Neural cell (in vitro differentiated cells): ENCODE data around the gene C3orf70. TPM values are rescaled to one million over a fixed set of nuclear protein-coding genes. Genes with fewer than 3 reads are reported as not detected.
"Not testable (repeated sequence)": the region's sequence is repeated elsewhere in the genome, so short reads cannot be mapped to it uniquely, and the experiment has no call there.

ENCODE experiments used
- H2AFZ ChIP-seq: fragments of 200-600, 300-800 bp; sonication (generic), shearing (Covaris generic); 2 replicates; pipeline ENCODE4 v1.6.0; 2014; ENCODE audit warnings: low read depth, mild to moderate bottlenecking, antibody characterized with exemption, low read length, moderate library complexity
- H3F3A ChIP-seq: fragments of 200-600 bp; shearing (Covaris generic); 2 replicates; pipeline ENCODE4 v1.6.1; 2016; ENCODE audit warnings: mild to moderate bottlenecking, moderate library complexity, mixed read lengths, antibody characterized with exemption, low read length; ENCODE audit not compliant: insufficient read depth, poor library complexity, severe bottlenecking
- H3K27ac ChIP-seq: fragments of 200-600, 300-800 bp; sonication (generic), shearing (Covaris generic); 2 replicates; pipeline ENCODE4 v1.5.1; 2014; ENCODE audit warnings: mild to moderate bottlenecking, low read length, moderate library complexity
- H3K27me3 ChIP-seq: fragments of 300-800, 200-600 bp; sonication (generic), shearing (Covaris generic); 2 replicates; pipeline ENCODE4 v1.6.0; 2014; ENCODE audit warnings: mild to moderate bottlenecking, low read depth, low read length, moderate library complexity; ENCODE audit not compliant: insufficient read depth
- H3K36me3 ChIP-seq: fragments of 300-800, 200-600 bp; sonication (generic), shearing (Covaris generic); 2 replicates; pipeline ENCODE4 v1.5.1; 2014; ENCODE audit warnings: mild to moderate bottlenecking, antibody characterized with exemption, low read length, moderate library complexity; ENCODE audit not compliant: insufficient read depth
- H3K4me2 ChIP-seq: fragments of 300-800, 200-600 bp; sonication (generic), shearing (Covaris generic); 2 replicates; pipeline ENCODE4 v1.6.0; 2014; ENCODE audit warnings: mild to moderate bottlenecking, low read length
- H3K4me3 ChIP-seq: fragments of 300-800, 200-600 bp; sonication (generic), shearing (Covaris generic); 2 replicates; pipeline ENCODE4 v1.5.1; 2014; ENCODE audit warnings: mild to moderate bottlenecking, low read length, moderate library complexity
- H3K79me2 ChIP-seq: fragments of 200-600 bp; shearing (Covaris generic); replicated peaks from 2 replicates; pipeline ENCODE4 v1.6.0; 2014; ENCODE audit warnings: mild to moderate bottlenecking, low read length, moderate library complexity; ENCODE audit not compliant: insufficient read depth
- H3K9ac ChIP-seq: fragments of 300-800, 200-600 bp; sonication (generic), shearing (Covaris generic); 2 replicates; pipeline ENCODE4 v1.6.1; 2016; ENCODE audit warnings: mild to moderate bottlenecking, low read length, mixed read lengths
- H3K9me2 ChIP-seq: fragments of 200-600 bp; shearing (Covaris generic); 2 replicates; pipeline ENCODE4 v1.6.1; 2016; ENCODE audit warnings: mild to moderate bottlenecking, low read length, mixed read lengths; ENCODE audit not compliant: insufficient read depth
- H3K9me3 ChIP-seq: fragments of 200-600, 300-800 bp; sonication (generic), shearing (Covaris generic); 2 replicates; pipeline ENCODE4 v1.6.1; 2016; ENCODE audit warnings: mild to moderate bottlenecking, mixed run types, low read length, moderate library complexity, mixed read lengths
- H4K20me1 ChIP-seq: fragments of 200-600 bp; shearing (Covaris generic); 2 replicates; pipeline ENCODE4 v1.6.1; 2016; ENCODE audit warnings: mild to moderate bottlenecking, mixed run types; ENCODE audit not compliant: insufficient read depth
- EP300 ChIP-seq: fragments of 450-650 bp; conservative IDR thresholded peaks from 2 replicates; pipeline ENCODE4 v1.6.1; 2014; ENCODE audit warnings: antibody characterized with exemption, mild to moderate bottlenecking, moderate library complexity; ENCODE audit not compliant: poor library complexity, severe bottlenecking
- EZH2 ChIP-seq: fragments of 200-600, 300-800 bp; shearing (Covaris generic), sonication (generic); IDR thresholded peaks from 2 replicates; pipeline ENCODE4 v1.6.1; 2014; ENCODE audit warnings: antibody characterized with exemption, low read length, borderline replicate concordance, mild to moderate bottlenecking; ENCODE audit not compliant: insufficient read depth, poor library complexity, severe bottlenecking
- MXI1 ChIP-seq: fragments of 450-650 bp; conservative IDR thresholded peaks from 2 replicates; pipeline ENCODE4 v1.6.1; 2014; ENCODE audit warnings: antibody characterized with exemption, mild to moderate bottlenecking; ENCODE audit not compliant: poor library complexity, severe bottlenecking
- POLR2AphosphoS5 ChIP-seq: IDR thresholded peaks from 2 replicates; pipeline ENCODE4 v1.6.1; 2012
- RAD21 ChIP-seq: fragments of 450-650 bp; conservative IDR thresholded peaks from 2 replicates; pipeline ENCODE4 v1.6.1; 2014; ENCODE audit warnings: antibody characterized with exemption, mild to moderate bottlenecking, moderate library complexity
- SMC3 ChIP-seq: fragments of 450-650 bp; conservative IDR thresholded peaks from 2 replicates; pipeline ENCODE4 v1.6.1; 2014; ENCODE audit warnings: antibody characterized with exemption, mild to moderate bottlenecking, moderate library complexity; ENCODE audit not compliant: poor library complexity
- TAF1 ChIP-seq: IDR thresholded peaks from 2 replicates; pipeline ENCODE4 v1.6.1; 2012; ENCODE audit warnings: low read depth
- polyA plus RNA-seq: library from polyadenylated mRNA; depleted of rRNA; stranded (reverse); fragments of >200 nt; gene quantifications from 2 replicates; pipeline ENCODE4 v1.2.3, GENCODE V29; 2014
- TF ChIP-seq, protein P1 (sequence below): fragments of 450-650 bp; IDR thresholded peaks from 2 replicates; pipeline ENCODE4 v1.5.1; 2014; ENCODE audit warnings: antibody characterized with exemption, mild to moderate bottlenecking, moderate library complexity; ENCODE audit not compliant: poor library complexity, severe bottlenecking
- TF ChIP-seq, protein P2 (sequence below): IDR thresholded peaks from 2 replicates; pipeline ENCODE4 v1.6.1; 2012; ENCODE audit warnings: borderline replicate concordance

The C3orf70 gene
- polyA plus RNA-seq, 1 donor from 2014 or later = 3.4 TPM

DNA sequence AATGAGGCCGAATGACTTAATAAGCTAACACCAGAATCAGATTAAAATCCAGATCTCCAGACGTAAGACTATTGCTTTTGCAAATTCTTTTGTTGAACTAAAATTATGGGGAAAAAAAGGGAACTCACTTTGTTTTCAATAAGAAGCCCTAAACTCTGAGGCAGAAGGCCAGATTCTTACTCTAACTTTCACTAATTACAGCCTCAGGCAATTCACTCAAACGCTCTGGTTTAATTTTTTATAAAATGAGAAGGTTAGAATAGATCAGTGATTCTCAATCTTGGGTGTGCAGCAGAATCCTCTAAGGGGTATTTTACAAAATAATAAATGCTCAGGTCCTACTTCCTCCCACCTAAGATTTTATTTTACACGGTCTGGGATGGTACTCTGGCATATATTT is 38.1 kb downstream of the C3orf70 start:
- H3K79me2 ChIP-seq = no peaks in the 10 kb centered on the region
- H3K27ac ChIP-seq = no peak overlapping the region
- no peak overlapping the region for H2AFZ ChIP-seq

DNA sequence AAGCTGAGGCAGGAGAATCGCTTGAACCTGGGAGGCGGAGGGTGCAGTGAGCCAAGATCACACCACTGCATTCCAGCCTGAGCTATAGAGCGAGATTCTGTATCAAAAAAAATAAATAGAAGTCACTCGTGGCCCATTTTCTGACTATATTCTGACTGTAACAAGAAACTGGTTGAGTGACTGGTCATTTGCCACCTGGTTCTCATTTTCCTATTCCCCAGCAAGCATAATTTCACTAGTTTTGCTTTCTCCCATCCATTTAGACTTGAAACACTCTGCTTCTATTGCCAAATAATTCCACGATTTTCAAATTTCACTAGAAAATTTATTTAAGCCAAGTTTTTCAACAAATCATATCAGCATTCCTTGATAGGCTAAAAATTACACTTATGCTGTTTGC is 40.7 kb downstream of the C3orf70 start:
- no peak overlapping the region for H2AFZ ChIP-seq
- H3K4me2 ChIP-seq = no peak overlapping the region
- no peaks in the 10 kb centered on the region for H3F3A ChIP-seq
- no peaks in the 10 kb centered on the region for H3K36me3 ChIP-seq
- no peaks in the 10 kb centered on the region for H3K9me2 ChIP-seq
- H3K4me3 ChIP-seq = no peak overlapping the region
- no peaks in the 10 kb centered on the region for H3K9me3 ChIP-seq
- H3K27me3 ChIP-seq = no peaks in the 10 kb centered on the region
- no peak overlapping the region for H3K27ac ChIP-seq
- no peaks in the 10 kb centered on the region for H4K20me1 ChIP-seq
- H3K9ac ChIP-seq = no peak overlapping the region
- TF ChIP-seq EZH2 (no peak), TAF1 (no peak), MXI1 (no peak)
- TF ChIP-seq, protein P1, sequence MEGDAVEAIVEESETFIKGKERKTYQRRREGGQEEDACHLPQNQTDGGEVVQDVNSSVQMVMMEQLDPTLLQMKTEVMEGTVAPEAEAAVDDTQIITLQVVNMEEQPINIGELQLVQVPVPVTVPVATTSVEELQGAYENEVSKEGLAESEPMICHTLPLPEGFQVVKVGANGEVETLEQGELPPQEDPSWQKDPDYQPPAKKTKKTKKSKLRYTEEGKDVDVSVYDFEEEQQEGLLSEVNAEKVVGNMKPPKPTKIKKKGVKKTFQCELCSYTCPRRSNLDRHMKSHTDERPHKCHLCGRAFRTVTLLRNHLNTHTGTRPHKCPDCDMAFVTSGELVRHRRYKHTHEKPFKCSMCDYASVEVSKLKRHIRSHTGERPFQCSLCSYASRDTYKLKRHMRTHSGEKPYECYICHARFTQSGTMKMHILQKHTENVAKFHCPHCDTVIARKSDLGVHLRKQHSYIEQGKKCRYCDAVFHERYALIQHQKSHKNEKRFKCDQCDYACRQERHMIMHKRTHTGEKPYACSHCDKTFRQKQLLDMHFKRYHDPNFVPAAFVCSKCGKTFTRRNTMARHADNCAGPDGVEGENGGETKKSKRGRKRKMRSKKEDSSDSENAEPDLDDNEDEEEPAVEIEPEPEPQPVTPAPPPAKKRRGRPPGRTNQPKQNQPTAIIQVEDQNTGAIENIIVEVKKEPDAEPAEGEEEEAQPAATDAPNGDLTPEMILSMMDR = no peak
- no peaks in the 10 kb centered on the region for H3K79me2 ChIP-seq

More for the DNA sequence above, 38.1 kb downstream of the C3orf70 start:
- Histone ChIP-seq H3F3A (no peaks in the 10 kb centered on the region), H3K9ac (no peak overlapping the region), H3K27me3 (no peaks in the 10 kb centered on the region), H3K9me2 (no peaks in the 10 kb centered on the region), H3K36me3 (no peaks in the 10 kb centered on the region), H4K20me1 (no peaks in the 10 kb centered on the region), H3K9me3 (no peaks in the 10 kb centered on the region), H3K4me3 (no peak overlapping the region), H3K4me2 (no peak overlapping the region)
- no peak for TF ChIP-seq EZH2
- TF ChIP-seq MXI1 = no peak
- TF ChIP-seq POLR2AphosphoS5 = no peak
- TF ChIP-seq, protein P2, sequence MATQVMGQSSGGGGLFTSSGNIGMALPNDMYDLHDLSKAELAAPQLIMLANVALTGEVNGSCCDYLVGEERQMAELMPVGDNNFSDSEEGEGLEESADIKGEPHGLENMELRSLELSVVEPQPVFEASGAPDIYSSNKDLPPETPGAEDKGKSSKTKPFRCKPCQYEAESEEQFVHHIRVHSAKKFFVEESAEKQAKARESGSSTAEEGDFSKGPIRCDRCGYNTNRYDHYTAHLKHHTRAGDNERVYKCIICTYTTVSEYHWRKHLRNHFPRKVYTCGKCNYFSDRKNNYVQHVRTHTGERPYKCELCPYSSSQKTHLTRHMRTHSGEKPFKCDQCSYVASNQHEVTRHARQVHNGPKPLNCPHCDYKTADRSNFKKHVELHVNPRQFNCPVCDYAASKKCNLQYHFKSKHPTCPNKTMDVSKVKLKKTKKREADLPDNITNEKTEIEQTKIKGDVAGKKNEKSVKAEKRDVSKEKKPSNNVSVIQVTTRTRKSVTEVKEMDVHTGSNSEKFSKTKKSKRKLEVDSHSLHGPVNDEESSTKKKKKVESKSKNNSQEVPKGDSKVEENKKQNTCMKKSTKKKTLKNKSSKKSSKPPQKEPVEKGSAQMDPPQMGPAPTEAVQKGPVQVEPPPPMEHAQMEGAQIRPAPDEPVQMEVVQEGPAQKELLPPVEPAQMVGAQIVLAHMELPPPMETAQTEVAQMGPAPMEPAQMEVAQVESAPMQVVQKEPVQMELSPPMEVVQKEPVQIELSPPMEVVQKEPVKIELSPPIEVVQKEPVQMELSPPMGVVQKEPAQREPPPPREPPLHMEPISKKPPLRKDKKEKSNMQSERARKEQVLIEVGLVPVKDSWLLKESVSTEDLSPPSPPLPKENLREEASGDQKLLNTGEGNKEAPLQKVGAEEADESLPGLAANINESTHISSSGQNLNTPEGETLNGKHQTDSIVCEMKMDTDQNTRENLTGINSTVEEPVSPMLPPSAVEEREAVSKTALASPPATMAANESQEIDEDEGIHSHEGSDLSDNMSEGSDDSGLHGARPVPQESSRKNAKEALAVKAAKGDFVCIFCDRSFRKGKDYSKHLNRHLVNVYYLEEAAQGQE = no peak
- TF ChIP-seq, protein P1 = no peak
- TF ChIP-seq TAF1 = no peak
- TF ChIP-seq EP300 = no peak
- TF ChIP-seq RAD21 = no peak
- no peak for TF ChIP-seq SMC3

DNA sequence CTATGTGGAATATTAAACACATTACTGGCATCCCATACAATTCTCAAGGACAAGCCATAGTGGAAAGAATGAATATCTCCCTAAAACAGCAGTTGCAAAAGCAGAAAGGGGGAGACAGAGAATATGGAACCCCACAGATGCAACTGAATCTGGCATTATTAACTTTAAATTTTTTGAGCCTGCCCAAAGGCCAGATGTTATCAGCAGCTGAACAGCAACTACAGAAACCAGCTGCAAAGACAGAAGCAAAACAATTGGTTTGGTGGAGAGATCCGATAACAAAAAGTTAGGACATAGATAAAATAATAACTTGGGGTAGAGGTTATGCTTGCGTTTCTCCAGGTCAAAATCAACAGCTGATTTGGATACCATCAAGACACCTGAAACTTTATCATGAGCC is 43.8 kb downstream of the C3orf70 start:
- not testable (repeated sequence) for H3K4me3 ChIP-seq, H2AFZ ChIP-seq

DNA sequence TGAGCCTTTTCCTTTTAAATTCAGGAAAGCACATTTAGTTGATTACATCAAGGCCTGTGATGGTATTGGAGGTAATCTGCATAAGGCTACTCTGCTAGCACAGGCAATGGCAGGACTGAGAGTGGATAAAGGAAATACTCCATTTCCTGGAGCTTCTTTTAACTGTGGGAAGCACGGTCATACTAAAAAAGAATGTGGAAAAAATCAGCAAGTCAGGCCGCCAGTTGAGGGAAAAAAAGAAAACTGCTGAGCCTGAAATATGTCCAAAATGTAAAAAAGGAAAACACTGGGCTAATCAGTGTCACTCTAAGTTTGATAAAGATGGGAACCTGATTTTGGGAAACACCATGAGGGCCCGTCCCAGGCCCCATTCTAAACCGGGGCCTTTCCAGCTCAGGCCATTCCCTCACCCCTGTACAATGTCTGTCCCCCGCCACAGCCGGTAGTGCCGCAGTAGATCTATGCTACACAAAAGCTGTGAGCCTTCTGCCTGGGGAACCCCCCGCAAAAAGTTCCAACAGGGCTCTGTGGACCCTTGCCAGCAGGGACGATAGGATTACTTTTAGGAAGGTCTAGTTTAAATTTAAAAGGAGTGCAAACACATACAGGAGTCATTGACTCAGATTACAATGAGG is 46.5 kb downstream of the C3orf70 start:
- not testable (repeated sequence) for H3K79me2 ChIP-seq, H3F3A ChIP-seq, H4K20me1 ChIP-seq, H3K36me3 ChIP-seq, H3K4me2 ChIP-seq, H3K27me3 ChIP-seq, H3K9ac ChIP-seq, H3K9me2 ChIP-seq, H3K4me3 ChIP-seq, H3K9me3 ChIP-seq, H3K27ac ChIP-seq, H2AFZ ChIP-seq

More for the DNA sequence above, 43.8 kb downstream of the C3orf70 start:
- H3K27me3 ChIP-seq, H3K9me3 ChIP-seq, H3K27ac ChIP-seq, H4K20me1 ChIP-seq, H3F3A ChIP-seq, H3K4me2 ChIP-seq, H3K9ac ChIP-seq, H3K79me2 ChIP-seq, H3K36me3 ChIP-seq, H3K9me2 ChIP-seq: not testable (repeated sequence)
